Hepatocyte (in vitro differentiated cells): Measurements from ENCODE around the gene HTRA1.

Experiments used
- CTCF ChIP-seq: fragments of 200-600 bp; sonication (generic); IDR thresholded peaks from 2 replicates; pipeline ENCODE4 v1.5.1; 2016; ENCODE audit warnings: antibody characterized with exemption, mild to moderate bottlenecking; ENCODE audit not compliant: poor library complexity
- EZH2 ChIP-seq: fragments of 200-600 bp; sonication (generic); IDR thresholded peaks from 2 replicates; pipeline ENCODE4 v1.6.1; 2016; ENCODE audit warnings: antibody characterized with exemption, mild to moderate bottlenecking, borderline replicate concordance
- EZH2phosphoT487 ChIP-seq: fragments of 200-600 bp; sonication (generic); IDR thresholded peaks from one replicate; pipeline ENCODE4 v1.6.1; 2018; ENCODE audit warnings: antibody characterized with exemption, mild to moderate bottlenecking, low read depth, moderate library complexity; ENCODE audit not compliant: unreplicated experiment, severe bottlenecking

- TF ChIP-seq CTCF (no peak), EZH2 (no peak), EZH2phosphoT487 (no peak)
Observed at GRCh38 chr10:122445904-122446303, 15.4 kb upstream of the HTRA1 start.
